Measurements from ENCODE around the gene WBP2NL. TPM values are rescaled to one million over a fixed set of nuclear protein-coding genes. Genes with fewer than 3 reads are reported as not detected.

The WBP2NL gene
- total RNA-seq, 4 donors from 2014 or later: 0.22 to 2.8 (median 0.59) TPM

- no peak overlapping the region for H3K27ac ChIP-seq
- H3K27me3 ChIP-seq: no peaks in the 10 kb centered on the region
- ATAC-seq: no peak
- WGBS, 2 donors (ENCODE audit: low coverage in 1 of 2): 86% methylated on average over 1 of the region's 1 CpG; no CpG with 5 or more reads in 1 of the 2 donors
- peaks cover 0 to 9% (median 0%) of the 10 kb centered on the region in 3 donors for H3K9me3 ChIP-seq
- H3K4me1 ChIP-seq: no peaks in the 10 kb centered on the region
- no peak for TF ChIP-seq EP300 (IDR thresholded peaks at IDR 0.05)
- TF ChIP-seq POLR2AphosphoS5 (IDR thresholded peaks at IDR 0.05): no peak
- TF ChIP-seq CTCF (IDR thresholded peaks at IDR 0.05): no peak
- TF ChIP-seq POLR2A (IDR thresholded peaks at IDR 0.05): no peak
- H3K36me3 ChIP-seq: peaks cover 0 to 47% of the 10 kb centered on the region in 2 donors
- no peak overlapping the region for H3K4me3 ChIP-seq
Measured at GRCh38 chr22:42056757-42057511, 58.3 kb downstream of the WBP2NL start.

GRCh38 chr22:42060489-42060888, 61.9 kb downstream of the WBP2NL start:
- Histone ChIP-seq H3K36me3 (peaks cover 0 to 74% of the 10 kb centered on the region in 2 donors), H3K9me3 (peaks cover 0 to 9% (median 0%) of the 10 kb centered on the region in 3 donors), H3K4me1 (no peaks in the 10 kb centered on the region), H3K27me3 (no peaks in the 10 kb centered on the region), H3K4me3 (no peak overlapping the region), H3K27ac (no peak overlapping the region)
- ATAC-seq: no peak
- TF ChIP-seq POLR2A (IDR thresholded peaks at IDR 0.05): no peak
- TF ChIP-seq CTCF (IDR thresholded peaks at IDR 0.05): no peak
- TF ChIP-seq EP300 (IDR thresholded peaks at IDR 0.05): no peak
- no peak for TF ChIP-seq POLR2AphosphoS5 (IDR thresholded peaks at IDR 0.05)
- no CpG with 5 or more reads among the region's 5 CpGs for WGBS, 2 donors (ENCODE audit: low coverage in 1 of 2)

- no peaks in the 10 kb centered on the region for H3K27me3 ChIP-seq
- no peak for ATAC-seq
- H3K9me3 ChIP-seq: peaks cover 0 to 9% (median 0%) of the 10 kb centered on the region in 3 donors
- H3K27ac ChIP-seq: no peak overlapping the region
- TF ChIP-seq CTCF (IDR thresholded peaks at IDR 0.05) (no peak), EP300 (IDR thresholded peaks at IDR 0.05) (no peak)
- H3K4me1 ChIP-seq: no peaks in the 10 kb centered on the region
- 94 to 100% methylated on average over 3 of the region's 7 CpGs for WGBS, 2 donors (ENCODE audit: low coverage in 1 of 2)
- no peak overlapping the region for H3K4me3 ChIP-seq
- H3K36me3 ChIP-seq: peaks cover 0 to 80% of the 10 kb centered on the region in 2 donors
Measured at GRCh38 chr22:42061041-42061440, 62.5 kb downstream of the WBP2NL start.

GRCh38 chr22:42062506-42063170, 64.0 kb downstream of the WBP2NL start:
- WGBS, 2 donors (ENCODE audit: low coverage in 1 of 2): 88 to 100% methylated on average over 1 to 3 of the region's 10 CpGs
- H3K27me3 ChIP-seq: no peaks in the 10 kb centered on the region
- H3K27ac ChIP-seq: no peak overlapping the region
- H3K9me3 ChIP-seq: no peaks in the 10 kb centered on the region
- H3K36me3 ChIP-seq: peaks cover 0 to 96% of the 10 kb centered on the region in 2 donors
- no peak overlapping the region for H3K4me3 ChIP-seq
- no peaks in the 10 kb centered on the region for H3K4me1 ChIP-seq
- ATAC-seq: no peak
- no peak for TF ChIP-seq CTCF (IDR thresholded peaks at IDR 0.05)
- no peak for TF ChIP-seq POLR2A (IDR thresholded peaks at IDR 0.05)
- TF ChIP-seq EP300 (IDR thresholded peaks at IDR 0.05): no peak
- no peak for TF ChIP-seq POLR2AphosphoS5 (IDR thresholded peaks at IDR 0.05)

Measured in gastroesophageal sphincter (tissue), 4 donors.